ENCODE data around the gene FLOT1.

FLOT1 gene

GRCh38 chr6:30742316-30743098 lies at the start of gene FLOT1:
TSS of gene FLOT1 (minus strand) at chr6:30742687. CDS start at chr6:30742189, 498 bp downstream.
- no peak for TF ChIP-seq CTCF (IDR thresholded peaks at IDR 0.05; ENCODE audit: insufficient read depth, low read depth, low read length, missing control alignments)
- peak; percentile 99 for DNase-seq (ENCODE audit: low read depth)
- peak within 1 kb of the TSS; percentile 97 for H3K4me3 ChIP-seq (ENCODE audit: low read length)

- DNase-seq (ENCODE audit: low read depth): no peak
- no peak for TF ChIP-seq CTCF (IDR thresholded peaks at IDR 0.05; ENCODE audit: insufficient read depth, low read depth, low read length, missing control alignments)
- H3K4me3 ChIP-seq (ENCODE audit: low read length): no peak overlapping the region
These were observed 48.4 kb upstream of the FLOT1 start for GRCh38 chr6:30790724-30791383.

- DNase-seq (ENCODE audit: low read depth): no peak
- no peak for TF ChIP-seq CTCF (IDR thresholded peaks at IDR 0.05; ENCODE audit: insufficient read depth, low read depth, low read length, missing control alignments)
- no peak overlapping the region for H3K4me3 ChIP-seq (ENCODE audit: low read length)
These were observed 47.1 kb upstream of the FLOT1 start for GRCh38 chr6:30789606-30790005.

- no peak for TF ChIP-seq CTCF (IDR thresholded peaks at IDR 0.05; ENCODE audit: insufficient read depth, low read depth, low read length, missing control alignments)
- H3K4me3 ChIP-seq (ENCODE audit: low read length): no peak overlapping the region
- no peak for DNase-seq (ENCODE audit: low read depth)
These were observed 45.5 kb upstream of the FLOT1 start for GRCh38 chr6:30787954-30788353.

GRCh38 chr6:30782425-30783014 lies 40.0 kb upstream of the FLOT1 start:
- peak; percentile 40 for DNase-seq (ENCODE audit: low read depth)
- H3K4me3 ChIP-seq (ENCODE audit: low read length): no peak overlapping the region
- TF ChIP-seq CTCF (IDR thresholded peaks at IDR 0.05; ENCODE audit: insufficient read depth, low read depth, low read length, missing control alignments): no peak

DNA sequence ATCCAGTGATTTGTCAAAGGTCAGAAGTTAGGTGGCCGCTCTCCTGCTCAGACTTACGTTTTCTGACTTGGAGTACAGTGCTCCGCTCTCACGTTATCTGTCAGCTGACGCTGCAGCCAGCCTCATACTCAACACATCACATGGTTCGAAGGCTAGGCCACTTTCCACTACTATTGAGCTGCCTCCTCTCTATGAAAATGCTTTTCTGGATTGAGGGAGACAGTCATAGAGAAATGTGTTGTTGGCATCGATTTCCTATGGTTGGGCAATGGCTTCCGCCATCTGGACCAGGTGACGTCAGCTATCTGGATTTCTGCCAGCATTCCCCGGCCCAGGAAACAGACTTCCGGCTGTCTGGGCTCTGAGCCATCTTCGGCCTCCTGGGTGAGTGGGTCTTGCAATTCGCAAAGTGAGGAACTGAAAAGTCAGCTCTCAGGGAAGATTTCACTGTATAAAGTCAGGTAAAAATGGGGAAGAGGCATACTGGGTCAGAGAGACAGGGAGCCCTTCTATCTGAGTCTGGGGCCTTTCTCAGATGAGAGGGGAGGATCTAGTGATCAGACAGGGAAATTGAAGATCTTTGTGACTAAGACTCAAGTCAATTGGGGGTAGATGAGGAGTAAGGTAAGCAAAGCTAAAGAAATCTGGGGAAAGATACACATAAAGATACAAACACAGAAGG lies 39.4 kb upstream of the FLOT1 start:
- DNase-seq (ENCODE audit: low read depth): peak; percentile 98
- H3K4me3 ChIP-seq (ENCODE audit: low read length): no peak overlapping the region
- TF ChIP-seq CTCF (IDR thresholded peaks at IDR 0.05; ENCODE audit: insufficient read depth, low read depth, low read length, missing control alignments): no peak
